Activated gamma-delta T cell treated with Interleukin-2 at 50 U/mL for 16 hours (primary cell): Measurements from ENCODE around the gene LNPEP.
"Not testable (repeated sequence)": the region's sequence is repeated elsewhere in the genome, so short reads cannot be mapped to it uniquely, and the experiment has no call there.

Source experiments
- DNase-seq: peaks from one replicate; pipeline ENCODE4 v3.0.0-alpha.2; 2020

The LNPEP gene

GRCh38 chr5:97070234-97070633 lies 134.4 kb downstream of the LNPEP start:
- DNase-seq: no peak

- no peak for DNase-seq
Measured at GRCh38 chr5:97071101-97071500, 135.2 kb downstream of the LNPEP start.

- no peak for DNase-seq
Measured at GRCh38 chr5:97071993-97072392, 136.1 kb downstream of the LNPEP start.

GRCh38 chr5:97072696-97073095 lies 136.8 kb downstream of the LNPEP start:
- no peak for DNase-seq

- no peak for DNase-seq
Measured at GRCh38 chr5:97073420-97073819, 137.5 kb downstream of the LNPEP start.

GRCh38 chr5:97074859-97075489 lies 139.1 kb downstream of the LNPEP start:
- DNase-seq: no peak

- DNase-seq: no peak
Measured at GRCh38 chr5:97075649-97076048, 139.8 kb downstream of the LNPEP start.

GRCh38 chr5:97076098-97076497 lies 140.2 kb downstream of the LNPEP start:
- no peak for DNase-seq

- DNase-seq: no peak
Measured at GRCh38 chr5:97077246-97077645, 141.4 kb downstream of the LNPEP start.

- no peak for DNase-seq
Measured at GRCh38 chr5:97078958-97079743, 143.3 kb downstream of the LNPEP start.

GRCh38 chr5:97084782-97085458 lies 149.0 kb downstream of the LNPEP start:
- not testable (repeated sequence) for DNase-seq

- DNase-seq: no peak
Measured at GRCh38 chr5:97085459-97086181, 149.7 kb downstream of the LNPEP start.
